HG02981 (cell line): ENCODE data around the gene PRRC2A.

ENCODE experiments used
- ATAC-seq: cut with Tn5 transposase; IDR thresholded peaks from one replicate; pipeline ENCODE4 v1.9.1; 2021; ENCODE audit warnings: mild to moderate bottlenecking, moderate library complexity; ENCODE audit not compliant: unreplicated experiment

Gene PRRC2A

DNA sequence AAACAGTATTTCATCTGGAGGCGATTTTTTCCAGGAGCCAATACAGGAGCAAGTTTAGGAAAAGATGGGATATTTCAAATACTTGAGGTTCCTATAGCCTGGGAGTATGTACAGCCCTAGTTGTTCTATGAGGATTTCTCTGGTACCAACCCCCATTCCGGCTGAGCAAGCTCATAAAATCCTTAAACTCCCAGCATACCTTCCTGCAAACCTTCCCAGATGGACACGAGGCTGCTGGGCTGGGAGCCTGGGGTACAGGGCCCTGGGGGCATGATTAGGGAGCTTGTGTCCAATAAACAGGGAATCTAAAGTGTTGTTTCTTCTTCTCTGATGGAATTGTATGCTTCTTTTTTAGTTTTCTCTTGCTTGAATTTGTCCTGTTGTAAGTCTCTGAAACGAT, 1.5 kb downstream of the PRRC2A start:
- ATAC-seq = no peak

DNA sequence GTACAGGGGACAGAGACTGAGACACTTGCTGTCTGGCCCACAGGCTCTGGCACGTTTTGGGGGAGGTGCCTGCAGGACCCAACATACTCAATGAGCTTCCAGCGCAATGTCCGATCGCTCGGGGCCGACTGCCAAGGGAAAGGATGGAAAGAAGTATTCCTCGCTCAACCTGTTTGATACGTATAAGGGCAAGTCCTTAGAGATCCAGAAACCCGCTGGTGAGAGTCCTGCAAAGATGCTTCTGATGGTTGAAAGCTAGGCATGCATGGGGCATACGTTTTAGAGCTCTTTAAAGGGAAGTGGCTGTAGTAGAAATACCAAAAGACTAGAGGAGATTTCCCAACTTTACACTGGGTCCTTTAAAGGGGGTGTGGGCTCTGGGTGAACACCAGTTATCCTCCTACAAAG, 2.2 kb downstream of the PRRC2A start:
- ATAC-seq = no peak

DNA sequence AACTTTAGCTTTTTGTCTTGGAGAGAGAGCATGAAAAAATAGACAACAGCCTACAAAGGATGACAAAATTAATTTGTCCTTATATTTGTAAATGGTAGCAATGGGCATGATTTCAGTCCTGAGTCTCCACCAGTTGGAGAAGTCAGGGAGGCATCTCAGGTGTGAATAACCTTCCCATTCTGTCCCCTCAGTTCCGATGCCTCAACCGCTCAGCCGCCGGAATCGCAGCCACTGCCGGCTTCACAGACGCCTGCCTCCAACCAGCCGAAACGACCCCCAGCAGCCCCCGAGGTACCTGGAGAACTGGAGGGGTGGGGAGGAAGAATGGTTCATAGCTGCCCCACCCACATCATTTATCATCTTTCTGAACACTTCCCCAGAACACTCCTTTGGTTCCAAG, 3.6 kb downstream of the PRRC2A start:
- ATAC-seq = no peak

DNA sequence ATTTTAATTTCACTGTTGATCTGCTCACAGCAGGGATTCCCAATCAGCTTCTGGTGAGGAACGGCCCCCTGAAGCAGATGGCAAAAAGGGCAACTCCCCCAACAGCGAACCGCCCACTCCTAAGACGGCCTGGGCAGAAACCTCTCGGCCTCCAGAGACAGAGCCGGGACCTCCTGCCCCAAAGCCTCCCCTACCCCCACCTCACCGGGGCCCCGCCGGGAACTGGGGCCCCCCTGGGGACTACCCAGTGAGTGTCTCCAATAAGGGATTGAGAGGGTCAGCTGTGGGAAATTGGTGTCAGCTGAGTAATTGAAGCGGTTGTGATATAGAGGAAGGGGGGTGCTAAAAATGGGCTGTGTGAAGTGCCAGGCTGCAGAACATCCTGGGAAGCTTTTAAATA, 6.4 kb downstream of the PRRC2A start:
- no peak for ATAC-seq

DNA sequence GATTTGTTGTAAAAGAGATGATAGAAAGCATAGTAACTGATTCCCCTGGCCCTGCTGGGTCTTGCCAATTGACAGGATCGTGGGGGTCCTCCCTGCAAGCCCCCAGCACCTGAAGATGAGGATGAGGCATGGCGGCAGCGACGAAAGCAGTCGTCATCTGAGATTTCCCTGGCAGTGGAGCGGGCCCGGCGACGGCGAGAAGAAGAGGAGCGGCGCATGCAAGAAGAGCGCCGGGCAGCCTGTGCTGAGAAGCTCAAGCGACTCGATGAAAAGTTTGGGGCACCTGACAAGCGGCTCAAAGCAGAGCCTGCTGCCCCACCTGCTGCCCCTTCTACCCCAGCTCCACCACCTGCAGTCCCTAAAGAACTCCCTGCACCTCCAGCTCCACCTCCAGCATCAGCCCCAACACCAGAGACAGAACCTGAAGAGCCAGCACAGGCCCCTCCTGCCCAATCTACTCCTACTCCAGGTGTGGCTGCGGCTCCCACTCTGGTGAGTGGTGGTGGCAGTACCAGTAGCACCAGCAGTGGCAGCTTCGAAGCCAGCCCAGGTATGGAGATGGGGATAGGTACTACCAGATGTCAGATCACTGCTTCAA, 7.3 kb downstream of the PRRC2A start:
- no peak for ATAC-seq

DNA sequence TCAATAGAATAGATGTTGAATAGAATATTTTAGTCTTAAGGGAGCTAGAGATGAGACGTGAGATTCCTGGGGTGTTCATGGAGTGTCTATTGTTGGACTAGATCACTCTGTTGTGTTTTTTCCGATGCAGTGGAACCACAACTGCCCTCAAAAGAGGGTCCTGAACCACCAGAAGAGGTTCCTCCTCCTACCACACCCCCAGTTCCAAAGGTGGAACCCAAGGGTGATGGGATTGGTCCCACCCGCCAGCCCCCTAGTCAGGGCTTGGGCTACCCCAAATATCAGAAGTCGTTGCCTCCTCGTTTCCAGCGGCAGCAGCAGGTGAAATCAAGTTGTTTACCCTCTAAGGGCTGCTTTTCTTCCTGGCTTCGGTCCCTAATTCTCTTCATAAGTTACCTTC, 8.5 kb downstream of the PRRC2A start:
- ATAC-seq = no peak

DNA sequence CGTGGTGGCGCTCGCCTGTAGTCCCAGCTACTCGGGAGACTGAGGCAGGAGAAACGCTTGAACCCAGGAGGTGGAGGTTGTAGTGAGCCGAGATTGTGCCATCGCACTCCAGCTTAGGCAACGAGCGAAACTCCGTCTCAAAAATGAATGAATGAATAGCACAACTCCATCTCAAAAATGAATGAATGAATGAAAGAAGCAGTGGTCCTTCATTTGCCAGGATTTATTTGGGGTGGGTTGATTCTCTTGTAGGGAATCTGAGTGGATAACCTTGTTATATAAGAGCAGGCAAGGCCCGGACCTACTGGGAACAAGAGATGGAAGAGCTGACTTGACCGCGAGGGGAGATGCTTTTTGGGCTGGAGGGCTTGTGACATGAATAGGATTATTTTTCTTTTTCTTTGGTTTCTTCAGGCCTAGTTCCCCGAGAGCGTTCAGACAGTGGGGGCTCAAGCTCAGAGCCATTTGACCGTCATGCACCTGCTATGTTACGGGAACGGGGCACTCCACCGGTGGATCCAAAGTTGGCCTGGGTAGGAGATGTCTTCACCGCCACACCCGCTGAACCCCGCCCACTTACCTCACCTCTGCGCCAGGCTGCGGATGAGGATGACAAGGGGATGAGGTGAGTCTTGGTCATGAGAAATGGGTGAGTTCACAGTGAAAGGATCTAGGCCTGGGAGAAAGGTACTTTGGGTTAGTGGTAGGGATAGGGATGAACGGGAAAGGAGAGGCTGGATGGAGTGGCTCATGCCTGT, 9.8 kb downstream of the PRRC2A start:
- no peak for ATAC-seq

DNA sequence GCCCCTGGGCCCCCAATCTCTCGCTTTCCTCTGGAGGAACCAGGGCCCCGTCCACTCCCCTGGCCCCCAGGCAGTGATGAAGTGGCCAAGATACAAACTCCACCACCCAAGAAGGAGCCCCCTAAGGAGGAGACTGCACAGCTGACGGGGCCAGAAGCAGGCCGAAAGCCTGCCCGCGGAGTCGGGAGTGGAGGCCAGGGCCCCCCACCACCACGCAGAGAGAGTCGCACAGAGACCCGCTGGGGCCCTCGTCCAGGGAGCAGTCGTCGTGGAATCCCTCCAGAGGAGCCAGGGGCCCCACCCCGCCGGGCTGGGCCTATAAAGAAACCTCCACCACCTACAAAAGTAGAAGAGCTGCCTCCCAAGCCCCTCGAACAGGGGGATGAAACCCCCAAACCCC, 10.7 kb downstream of the PRRC2A start:
- no peak for ATAC-seq

DNA sequence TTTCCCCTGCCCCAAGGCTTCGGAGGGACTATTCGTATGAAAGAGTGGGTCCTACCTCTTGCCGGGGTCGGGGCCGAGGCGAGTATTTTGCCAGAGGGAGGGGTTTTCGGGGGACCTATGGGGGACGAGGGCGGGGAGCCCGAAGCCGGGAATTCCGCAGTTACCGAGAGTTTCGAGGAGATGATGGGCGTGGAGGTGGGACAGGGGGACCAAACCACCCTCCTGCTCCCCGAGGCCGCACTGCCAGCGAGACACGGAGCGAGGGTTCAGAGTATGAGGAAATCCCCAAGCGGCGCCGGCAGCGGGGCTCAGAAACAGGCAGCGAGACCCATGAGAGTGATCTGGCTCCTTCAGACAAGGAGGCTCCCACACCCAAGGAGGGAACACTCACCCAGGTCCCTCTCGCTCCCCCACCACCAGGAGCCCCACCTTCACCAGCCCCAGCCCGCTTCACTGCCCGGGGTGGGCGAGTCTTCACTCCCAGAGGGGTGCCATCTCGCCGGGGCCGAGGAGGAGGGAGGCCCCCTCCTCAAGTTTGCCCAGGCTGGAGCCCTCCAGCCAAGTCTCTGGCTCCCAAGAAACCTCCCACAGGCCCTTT, 11.3 kb downstream of the PRRC2A start:
- ATAC-seq = no peak

DNA sequence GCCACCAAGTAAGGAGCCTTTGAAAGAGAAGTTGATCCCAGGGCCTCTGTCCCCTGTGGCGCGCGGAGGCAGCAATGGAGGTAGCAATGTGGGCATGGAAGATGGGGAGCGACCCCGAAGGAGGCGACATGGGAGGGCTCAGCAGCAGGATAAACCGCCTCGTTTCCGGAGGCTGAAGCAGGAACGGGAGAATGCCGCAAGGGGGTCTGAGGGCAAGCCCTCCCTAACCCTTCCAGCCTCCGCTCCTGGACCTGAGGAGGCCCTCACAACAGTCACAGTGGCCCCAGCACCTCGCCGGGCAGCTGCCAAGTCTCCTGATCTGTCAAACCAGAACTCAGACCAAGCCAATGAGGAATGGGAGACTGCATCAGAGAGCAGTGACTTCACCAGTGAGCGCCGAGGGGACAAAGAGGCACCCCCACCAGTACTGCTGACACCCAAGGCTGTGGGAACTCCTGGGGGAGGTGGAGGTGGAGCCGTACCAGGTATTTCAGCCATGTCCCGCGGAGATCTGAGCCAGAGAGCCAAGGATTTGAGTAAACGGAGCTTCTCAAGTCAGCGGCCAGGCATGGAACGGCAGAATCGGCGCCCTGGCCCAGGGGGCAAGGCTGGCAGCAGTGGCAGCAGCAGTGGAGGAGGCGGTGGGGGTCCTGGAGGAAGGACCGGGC, 11.9 kb downstream of the PRRC2A start:
- no peak for ATAC-seq

DNA sequence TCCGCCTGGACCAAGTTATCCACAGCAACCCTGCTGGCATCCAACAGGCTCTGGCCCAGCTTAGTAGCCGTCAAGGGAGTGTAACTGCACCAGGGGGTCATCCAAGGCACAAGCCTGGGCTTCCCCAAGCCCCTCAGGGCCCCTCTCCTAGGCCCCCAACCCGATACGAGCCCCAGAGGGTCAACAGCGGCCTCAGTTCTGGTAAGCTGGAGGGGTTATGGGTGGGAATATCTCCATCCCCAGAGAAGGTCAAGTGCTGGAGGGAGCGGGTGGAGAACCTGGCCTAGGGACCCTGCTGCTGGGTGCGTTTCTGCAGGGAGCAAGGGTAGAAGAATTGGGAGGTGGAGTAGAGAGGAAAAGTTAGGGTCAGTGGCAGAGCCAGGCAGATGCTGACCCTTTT, 12.9 kb downstream of the PRRC2A start:
- ATAC-seq = no peak

DNA sequence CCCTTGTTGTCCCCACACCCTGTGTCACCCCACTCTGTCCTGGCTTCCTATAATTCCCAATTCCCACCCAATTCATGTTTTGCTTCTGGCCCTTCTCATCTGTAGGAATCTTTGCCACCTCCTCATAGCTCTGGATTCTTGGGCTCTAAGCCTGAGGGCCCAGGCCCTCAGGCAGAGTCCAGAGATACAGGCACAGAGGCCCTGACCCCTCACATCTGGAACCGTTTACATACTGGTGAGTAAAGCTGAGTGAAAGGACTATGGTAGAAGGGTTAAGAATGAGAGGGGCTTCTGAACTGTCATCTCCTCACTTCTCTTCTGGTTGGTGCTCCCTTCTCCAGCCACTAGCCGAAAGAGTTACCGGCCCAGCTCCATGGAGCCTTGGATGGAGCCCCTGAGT, 13.6 kb downstream of the PRRC2A start:
- ATAC-seq = no peak

DNA sequence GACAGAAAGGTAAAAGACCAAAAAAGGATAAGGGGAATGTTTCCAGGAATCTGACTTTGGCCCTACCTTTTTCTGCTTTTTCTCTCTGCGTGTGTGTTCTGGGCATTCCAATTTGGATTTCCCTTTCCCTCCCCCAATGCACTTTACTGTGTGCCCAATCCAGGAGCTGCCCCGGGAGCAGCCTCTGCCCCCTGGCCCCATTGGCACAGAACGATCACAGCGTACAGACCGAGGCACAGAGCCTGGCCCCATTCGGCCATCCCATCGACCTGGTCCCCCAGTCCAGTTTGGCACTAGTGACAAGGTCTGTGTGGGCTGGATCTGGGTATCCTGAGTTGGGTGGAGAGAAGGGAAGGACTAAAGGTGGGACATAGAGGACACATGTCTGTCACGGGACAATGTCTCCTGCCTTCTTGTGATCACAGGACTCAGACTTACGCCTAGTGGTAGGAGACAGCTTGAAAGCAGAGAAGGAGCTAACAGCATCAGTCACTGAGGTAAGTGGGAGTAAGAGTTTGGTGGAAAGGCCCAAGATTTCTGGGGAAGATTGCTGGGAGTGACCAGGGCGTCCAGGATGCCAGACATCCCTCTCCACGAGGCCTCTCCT, 14.6 kb downstream of the PRRC2A start:
- no peak for ATAC-seq

DNA sequence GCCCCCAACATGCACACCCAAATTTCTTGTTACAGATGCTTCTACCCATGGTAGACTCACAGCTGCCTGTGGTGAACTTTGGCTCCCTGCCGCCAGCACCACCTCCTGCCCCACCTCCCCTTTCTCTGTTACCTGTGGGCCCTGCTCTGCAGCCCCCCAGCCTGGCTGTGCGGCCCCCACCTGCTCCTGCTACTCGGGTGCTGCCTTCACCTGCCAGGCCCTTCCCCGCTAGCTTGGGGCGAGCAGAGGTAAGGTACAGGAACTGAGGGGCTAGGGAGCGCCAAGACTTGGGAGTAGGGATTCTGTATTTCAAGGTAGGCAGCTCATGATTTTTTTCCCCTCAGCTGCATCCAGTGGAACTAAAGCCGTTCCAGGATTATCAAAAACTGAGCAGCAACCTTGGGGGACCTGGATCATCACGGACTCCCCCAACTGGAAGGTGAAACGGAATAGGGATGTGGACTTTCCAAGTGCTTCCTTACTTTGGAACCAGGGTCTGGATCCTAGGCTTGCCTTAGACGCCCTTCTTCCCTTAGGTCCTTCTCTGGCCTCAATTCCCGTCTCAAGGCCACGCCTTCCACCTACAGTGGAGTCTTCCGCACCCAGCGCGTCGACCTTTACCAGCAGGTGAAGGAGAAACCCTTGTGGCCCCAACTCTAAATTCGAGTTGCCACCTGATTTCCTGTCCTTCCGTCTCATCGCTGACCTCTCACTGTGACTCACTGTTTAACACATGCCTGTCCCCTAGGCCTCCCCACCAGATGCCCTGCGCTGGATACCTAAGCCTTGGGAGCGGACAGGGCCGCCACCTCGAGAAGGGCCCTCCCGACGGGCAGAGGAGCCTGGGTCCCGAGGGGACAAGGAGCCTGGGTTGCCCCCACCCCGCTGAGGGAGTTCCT, 16.4 kb downstream of the PRRC2A start:
- ATAC-seq = no peak

DNA sequence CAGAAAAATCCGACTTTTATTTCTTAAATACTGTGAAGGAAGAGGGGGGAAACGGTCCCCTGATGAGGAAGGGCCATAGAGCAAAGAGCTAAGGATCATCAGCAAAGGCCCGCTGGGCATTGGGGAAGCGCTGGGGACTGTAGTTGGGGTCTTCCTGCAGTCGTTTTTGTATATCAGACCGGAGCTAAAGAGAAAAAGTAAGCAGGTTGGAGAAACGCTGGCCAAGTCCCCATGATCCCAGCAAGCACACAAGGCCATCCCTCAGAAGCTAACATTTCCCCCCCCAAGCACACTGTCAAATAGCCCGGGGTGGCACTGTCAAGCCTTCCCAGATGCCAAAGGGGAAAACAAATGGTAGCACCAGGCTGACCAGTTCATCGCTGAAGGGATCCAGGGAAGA, 18.5 kb downstream of the PRRC2A start:
- ATAC-seq = no peak

DNA sequence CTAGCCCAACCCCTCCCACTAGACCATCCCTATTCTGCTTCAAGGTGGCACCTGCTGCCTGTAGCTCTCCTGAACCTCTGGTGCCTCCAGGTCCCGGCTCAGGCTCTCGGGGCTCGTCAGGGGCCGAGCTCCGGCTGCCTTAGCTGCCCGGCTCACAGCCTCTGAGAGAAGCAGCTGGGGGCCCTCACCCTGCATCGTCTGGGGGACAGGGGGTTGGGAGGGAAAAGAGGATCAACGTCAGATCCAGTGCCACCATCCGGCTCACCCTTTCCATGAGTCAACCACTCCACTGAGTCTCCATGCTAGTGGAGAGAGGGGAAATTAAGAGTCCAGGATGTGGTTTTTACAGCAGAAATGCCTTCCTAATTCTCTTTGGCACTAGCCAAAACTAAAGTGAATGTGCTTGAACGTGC, 18.9 kb downstream of the PRRC2A start:
- no peak for ATAC-seq

DNA sequence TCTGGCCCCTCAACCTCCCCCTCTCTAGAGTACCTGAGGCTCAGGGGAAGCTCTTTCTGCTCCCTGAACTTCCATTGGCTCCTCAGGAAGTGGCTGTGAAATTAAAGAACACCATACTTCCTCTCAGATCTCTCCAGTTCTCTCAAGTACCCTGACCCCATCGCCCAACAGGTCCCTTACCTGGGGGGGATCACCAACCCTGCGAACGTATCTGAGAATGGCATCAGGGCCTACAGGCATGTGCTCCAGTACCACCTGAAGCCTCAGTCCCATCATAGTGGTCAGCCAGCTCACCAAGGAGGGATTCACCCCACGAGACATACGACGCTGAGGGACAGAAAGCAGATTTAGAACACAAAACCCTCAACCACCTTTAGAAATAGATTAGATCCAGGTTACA, 20.1 kb downstream of the PRRC2A start:
- ATAC-seq = no peak

DNA sequence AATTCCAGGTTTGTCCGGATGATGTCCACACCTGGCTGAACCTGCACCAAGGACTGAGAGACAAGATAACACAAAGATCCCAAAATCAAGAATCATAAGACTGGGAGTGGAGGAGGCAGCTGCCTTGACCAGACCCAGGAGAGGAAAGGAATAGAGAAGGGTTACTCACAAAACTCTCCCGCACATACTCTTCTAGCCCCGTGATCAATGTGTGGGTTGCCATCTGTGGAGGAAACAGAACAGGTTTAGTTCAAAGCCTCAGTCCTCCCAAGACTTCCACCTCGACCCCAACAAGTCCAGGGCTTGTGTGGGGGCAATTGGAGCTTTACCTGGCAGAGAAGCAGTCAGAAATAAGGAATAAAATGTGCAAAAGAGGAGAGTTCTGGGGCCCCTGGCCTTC, 20.9 kb downstream of the PRRC2A start:
- ATAC-seq = no peak

DNA sequence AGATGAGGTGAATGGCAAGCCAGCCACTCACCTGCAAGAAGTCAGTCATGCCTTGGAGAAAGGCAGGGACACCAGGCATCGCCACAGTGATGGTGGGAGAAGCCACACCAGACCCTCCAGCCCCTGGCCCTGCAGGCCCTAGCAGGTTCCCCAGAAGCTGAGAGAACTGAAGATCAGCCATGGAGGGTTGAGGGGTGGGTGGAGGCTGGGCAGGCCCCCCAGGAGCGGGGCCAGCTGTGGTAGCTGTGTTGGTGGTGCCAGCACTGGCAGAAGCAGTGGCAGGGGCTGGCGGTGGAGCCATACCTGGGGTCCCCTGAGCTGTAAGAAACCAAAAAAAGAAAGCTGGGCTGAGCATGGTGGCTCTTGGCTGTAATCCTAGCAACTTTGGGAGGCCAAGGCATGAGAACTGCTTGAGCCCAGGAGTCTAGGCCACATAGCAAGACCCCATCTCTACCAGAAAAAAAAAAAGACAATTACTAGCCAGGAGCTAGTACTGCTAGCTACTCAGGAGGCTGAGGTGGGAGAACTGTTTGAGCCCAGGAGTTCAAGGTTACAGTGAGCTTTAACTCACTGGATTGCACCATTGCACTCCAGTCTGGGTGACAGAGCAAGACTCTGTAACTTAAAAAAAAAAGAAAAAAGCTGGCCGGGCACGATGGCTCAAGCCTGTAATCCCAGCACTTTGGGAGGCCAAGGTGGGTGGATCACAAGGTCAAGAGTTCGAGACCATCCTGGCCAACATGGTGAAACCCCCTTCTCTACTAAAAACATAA, 22.5 kb downstream of the PRRC2A start:
- ATAC-seq = no peak
